Measurements from ENCODE around the gene TNFAIP8. TPM values are rescaled to one million over a fixed set of nuclear protein-coding genes. Genes with fewer than 3 reads are reported as not detected.

Gene TNFAIP8
- total and polyA plus RNA-seq, 9 of the 15 experiments (the other 6 are each of a cell fraction or from before 2014, with no cell fraction given): 29.9 to 52.2 (median 44.8) TPM

DNA sequence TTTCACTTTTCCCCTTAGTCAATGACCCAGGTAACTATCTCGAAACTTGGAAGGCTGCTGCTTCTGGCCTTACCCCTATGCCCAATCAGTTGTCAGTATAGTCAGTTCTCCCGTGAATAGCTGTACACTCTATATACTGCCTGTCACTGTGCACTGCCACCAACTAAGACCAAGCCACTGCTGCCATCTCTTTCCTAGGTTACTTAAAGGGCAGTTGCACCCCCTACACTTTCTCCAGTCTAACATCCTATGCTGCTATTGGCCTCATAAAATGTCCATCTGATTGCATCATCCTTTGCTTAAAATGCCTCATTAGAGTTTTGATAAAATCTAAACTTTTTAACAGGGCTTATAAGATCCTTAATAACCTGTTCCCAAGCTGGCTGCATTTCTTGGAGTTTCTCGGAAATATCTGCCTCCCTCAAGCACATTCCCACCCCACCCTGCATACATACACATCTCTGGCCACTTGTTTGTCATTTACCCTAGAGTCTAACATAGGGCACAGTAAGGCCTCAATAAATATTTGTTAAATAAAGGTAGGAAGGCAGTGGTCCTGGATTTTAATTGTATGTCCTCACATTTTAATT lies 32.8 kb upstream of the TNFAIP8 start (continued):
- TF ChIP-seq JUND (IDR thresholded peaks at IDR 0.05; ENCODE audit: borderline replicate concordance, low read depth, low read length) (peak; percentile 83), JUND (tag; IDR thresholded peaks at IDR 0.05; ENCODE audit: borderline replicate concordance, low read depth, low read length) (peak; percentile 67; the same call in 2 of the 3 replicates), NEUROD1 (IDR thresholded peaks at IDR 0.05; ENCODE audit: borderline replicate concordance, low read depth, low read length, partially characterized antibody) (peak; percentile 14), SP2 (IDR thresholded peaks at IDR 0.05; ENCODE audit: extremely low read depth, low read depth, low read length, poor library complexity, severe bottlenecking) (no peak), ZNF239 (CRISPR knock-in tag; IDR thresholded peaks at IDR 0.05) (0 out of 2 replicates have a peak, but pooled peaks have one; percentile 18), ZMIZ1 (IDR thresholded peaks at IDR 0.05; ENCODE audit: low read depth in 2 of 2, low read length in 2 of 2) (0 out of 4 replicates have a peak, but pooled peaks of 1 of the 2 experiments have one; percentile 60), KHSRP (IDR thresholded peaks at IDR 0.05) (no peak), ZKSCAN3 (CRISPR knock-in tag; IDR thresholded peaks at IDR 0.05) (no peak), SRSF7 (optimal IDR thresholded peaks at IDR 0.05; ENCODE audit: low read depth, low read length) (no peak), XRCC4 (IDR thresholded peaks at IDR 0.05; ENCODE audit: extremely low read depth, insufficient read depth, insufficient read length) (no peak), EP300 (IDR thresholded peaks at IDR 0.05; ENCODE audit: low read length) (peak; percentile 41; the same call in 1 of the 2 replicates), BCOR (IDR thresholded peaks at IDR 0.05) (no peak), TAF9B (IDR thresholded peaks at IDR 0.05; ENCODE audit: partially characterized antibody) (no peak)
- TF ChIP-seq, protein P1, sequence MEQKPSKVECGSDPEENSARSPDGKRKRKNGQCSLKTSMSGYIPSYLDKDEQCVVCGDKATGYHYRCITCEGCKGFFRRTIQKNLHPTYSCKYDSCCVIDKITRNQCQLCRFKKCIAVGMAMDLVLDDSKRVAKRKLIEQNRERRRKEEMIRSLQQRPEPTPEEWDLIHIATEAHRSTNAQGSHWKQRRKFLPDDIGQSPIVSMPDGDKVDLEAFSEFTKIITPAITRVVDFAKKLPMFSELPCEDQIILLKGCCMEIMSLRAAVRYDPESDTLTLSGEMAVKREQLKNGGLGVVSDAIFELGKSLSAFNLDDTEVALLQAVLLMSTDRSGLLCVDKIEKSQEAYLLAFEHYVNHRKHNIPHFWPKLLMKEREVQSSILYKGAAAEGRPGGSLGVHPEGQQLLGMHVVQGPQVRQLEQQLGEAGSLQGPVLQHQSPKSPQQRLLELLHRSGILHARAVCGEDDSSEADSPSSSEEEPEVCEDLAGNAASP (IDR thresholded peaks at IDR 0.05): no peak
- TF ChIP-seq, protein P2, sequence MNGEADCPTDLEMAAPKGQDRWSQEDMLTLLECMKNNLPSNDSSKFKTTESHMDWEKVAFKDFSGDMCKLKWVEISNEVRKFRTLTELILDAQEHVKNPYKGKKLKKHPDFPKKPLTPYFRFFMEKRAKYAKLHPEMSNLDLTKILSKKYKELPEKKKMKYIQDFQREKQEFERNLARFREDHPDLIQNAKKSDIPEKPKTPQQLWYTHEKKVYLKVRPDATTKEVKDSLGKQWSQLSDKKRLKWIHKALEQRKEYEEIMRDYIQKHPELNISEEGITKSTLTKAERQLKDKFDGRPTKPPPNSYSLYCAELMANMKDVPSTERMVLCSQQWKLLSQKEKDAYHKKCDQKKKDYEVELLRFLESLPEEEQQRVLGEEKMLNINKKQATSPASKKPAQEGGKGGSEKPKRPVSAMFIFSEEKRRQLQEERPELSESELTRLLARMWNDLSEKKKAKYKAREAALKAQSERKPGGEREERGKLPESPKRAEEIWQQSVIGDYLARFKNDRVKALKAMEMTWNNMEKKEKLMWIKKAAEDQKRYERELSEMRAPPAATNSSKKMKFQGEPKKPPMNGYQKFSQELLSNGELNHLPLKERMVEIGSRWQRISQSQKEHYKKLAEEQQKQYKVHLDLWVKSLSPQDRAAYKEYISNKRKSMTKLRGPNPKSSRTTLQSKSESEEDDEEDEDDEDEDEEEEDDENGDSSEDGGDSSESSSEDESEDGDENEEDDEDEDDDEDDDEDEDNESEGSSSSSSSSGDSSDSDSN (IDR thresholded peaks at IDR 0.05; ENCODE audit: borderline replicate concordance in 1 of 2, low read depth in 2 of 2, low read length in 2 of 2): 0 out of 4 replicates have a peak, but pooled peaks of 1 of the 2 experiments have one; percentile 37
- TF ChIP-seq, protein P3, sequence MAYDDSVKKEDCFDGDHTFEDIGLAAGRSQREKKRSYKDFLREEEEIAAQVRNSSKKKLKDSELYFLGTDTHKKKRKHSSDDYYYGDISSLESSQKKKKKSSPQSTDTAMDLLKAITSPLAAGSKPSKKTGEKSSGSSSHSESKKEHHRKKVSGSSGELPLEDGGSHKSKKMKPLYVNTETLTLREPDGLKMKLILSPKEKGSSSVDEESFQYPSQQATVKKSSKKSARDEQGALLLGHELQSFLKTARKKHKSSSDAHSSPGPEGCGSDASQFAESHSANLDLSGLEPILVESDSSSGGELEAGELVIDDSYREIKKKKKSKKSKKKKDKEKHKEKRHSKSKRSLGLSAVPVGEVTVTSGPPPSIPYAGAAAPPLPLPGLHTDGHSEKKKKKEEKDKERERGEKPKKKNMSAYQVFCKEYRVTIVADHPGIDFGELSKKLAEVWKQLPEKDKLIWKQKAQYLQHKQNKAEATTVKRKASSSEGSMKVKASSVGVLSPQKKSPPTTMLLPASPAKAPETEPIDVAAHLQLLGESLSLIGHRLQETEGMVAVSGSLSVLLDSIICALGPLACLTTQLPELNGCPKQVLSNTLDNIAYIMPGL (CRISPR knock-in tag; IDR thresholded peaks at IDR 0.05): no peak
